Glomerular visceral epithelial cell (primary cell): ENCODE measurements around the gene DMRT1.

Experiments
- DNase-seq: peaks from one replicate; pipeline ENCODE4 v3.0.0-alpha.2; 2016; ENCODE audit errors: extremely low spot score

DMRT1 gene

DNA sequence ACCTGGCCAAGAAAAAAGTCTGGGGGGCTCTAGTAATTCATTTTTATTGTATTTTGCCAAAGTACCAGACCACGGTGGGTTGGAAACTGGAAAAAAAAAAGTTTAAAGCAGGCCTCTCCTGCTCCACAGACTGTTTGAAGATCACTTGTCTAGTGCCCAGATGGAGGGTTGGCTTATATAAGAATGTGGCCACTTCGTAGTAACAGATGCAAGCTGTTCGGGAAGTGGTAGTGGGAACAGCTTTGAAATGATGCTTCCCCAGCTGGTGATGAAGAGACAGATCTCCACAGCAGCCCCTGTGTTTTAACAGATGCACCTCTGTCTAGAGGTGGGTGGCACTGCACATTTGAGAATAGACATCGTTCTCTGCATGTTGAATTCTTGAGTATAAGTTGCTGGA, 80.7 kb downstream of the DMRT1 start:
- no peak for DNase-seq

DNA sequence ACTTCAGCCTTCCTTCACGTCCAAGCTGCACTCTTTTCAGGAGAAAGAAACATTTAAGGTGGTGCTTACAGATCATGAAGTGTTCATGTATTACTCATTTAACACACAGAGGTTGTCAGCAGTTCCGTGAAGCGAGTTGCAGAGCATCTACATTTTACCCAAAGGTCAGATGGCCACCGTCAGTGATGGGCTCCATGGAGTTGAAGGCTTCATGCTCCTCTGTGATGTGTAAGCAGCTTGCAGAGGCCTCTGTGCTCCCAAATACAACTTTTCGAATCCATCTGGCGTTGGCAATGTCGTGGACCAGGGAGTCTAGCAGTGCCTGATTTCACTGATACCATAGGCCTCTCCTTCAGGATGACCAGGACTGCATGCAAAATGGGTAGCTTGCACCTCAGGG, 81.2 kb downstream of the DMRT1 start:
- DNase-seq = no peak

DNA sequence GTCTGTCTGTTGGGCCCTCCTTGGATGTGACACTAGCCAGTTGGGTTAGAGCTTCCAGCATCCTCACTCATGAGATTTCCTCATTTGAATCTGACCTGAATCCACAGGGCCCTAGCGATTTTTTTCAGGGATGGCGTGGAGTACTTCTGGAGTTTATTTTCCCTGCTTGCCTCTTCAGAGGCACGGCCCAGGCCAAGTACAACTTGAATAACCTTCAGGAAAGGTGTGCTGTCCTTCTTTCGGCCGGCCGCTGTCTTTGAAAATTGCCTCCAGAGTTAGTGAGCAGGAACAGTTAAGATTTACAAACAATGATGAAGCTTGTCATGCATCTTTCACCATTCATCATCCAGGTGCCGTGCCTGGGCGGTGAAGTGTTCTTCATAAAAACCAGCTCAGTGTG, 85.5 kb downstream of the DMRT1 start:
- DNase-seq = no peak

DNA sequence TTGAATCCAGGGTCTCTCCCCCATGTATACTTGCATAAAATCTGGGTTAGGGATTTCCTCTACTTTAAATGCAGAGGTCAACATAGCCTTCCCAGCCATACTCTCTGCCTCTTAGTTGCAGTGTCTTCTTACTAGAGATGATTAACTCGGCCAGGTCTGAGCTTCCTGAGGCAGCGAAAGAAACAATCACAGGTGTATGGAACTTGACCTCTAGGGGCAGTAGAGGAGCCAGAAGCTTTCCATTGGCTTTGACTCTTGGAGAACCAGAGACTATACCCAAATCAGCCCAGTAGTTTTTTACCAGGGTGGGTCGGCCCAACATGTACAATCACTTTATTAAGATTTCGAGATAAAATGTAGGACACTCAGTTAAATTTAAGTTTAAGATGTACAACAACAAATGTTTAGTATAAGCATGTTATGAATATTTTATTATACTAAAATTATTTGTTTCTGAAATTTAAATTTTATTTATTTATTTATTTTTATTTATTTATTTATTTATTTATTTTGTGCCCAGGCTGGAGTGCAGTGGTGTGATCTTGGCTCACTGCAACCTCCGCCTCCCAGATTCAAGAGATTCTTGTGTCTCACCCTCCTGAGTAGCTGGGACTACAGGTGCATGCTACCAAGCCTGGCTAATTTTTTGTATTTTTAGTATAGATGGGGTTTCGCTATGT, 87.0 kb downstream of the DMRT1 start:
- peak; percentile 20 for DNase-seq

DNA sequence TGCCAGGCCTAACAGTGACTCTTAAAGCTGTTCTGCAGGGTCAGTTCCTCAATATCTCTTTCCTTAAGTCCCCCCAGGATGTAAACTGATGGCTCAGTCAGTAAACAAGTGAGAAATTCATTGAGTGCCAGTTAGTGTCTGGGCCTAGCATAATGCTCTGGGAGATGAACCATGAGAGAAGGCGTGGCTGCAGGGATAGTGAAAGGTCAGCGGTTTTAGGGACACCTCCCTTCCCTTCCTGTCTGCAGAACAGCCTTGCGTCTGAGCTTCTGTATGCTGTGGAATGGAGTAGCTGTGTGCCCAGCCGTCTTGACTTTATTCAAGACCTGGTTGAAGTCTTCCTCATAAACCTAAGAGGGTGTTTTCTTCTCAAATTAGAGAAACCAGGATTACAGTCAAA, 88.2 kb downstream of the DMRT1 start:
- no peak for DNase-seq

DNA sequence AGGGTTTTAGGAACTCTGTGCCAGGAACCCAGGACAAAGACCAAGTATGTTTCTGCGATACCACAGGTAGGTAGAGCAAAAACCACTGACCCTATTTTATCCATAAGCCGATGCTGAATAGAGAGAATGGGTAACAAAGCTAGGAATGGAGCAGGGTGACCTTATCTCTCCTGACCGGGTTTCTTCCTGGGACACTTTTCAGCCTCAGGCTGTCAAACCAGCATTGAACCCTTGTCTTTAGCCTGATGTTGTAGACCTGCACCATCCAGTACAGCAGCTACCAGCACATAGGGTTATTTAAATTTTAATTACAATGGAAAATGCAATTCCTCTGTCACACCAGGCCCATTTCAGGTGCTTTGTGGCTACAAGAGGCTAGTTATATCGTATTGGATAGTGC, 91.9 kb downstream of the DMRT1 start:
- no peak for DNase-seq

DNA sequence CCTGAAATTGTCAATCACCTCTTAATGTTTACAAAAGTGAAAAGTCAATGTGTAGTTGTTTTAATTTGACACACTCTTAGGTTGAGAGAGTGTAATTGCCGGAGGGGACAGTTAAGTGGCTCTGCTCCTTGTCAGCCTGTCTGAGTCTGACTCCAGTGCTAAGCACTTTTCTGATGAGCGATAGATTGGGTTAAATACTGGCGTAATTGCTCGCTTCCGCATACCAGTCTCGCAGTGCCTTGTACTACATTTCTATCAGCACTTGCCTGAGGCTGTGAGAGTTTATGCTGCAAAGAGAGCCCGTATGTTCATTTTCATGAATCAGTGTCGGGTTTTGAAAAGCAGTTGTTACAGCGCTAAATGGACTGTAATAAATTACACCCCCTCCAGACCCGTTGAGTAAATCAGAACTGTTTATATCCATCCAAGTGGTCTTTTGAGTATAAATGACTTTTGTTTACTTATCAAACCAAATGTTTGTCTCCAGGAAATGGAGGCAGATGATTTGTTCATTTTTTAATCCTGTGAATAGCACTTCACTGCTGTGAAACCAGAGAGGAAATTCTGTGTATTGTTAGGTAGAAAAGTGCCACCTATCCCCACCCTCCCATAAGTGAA, 94.0 kb downstream of the DMRT1 start:
- DNase-seq = no peak

DNA sequence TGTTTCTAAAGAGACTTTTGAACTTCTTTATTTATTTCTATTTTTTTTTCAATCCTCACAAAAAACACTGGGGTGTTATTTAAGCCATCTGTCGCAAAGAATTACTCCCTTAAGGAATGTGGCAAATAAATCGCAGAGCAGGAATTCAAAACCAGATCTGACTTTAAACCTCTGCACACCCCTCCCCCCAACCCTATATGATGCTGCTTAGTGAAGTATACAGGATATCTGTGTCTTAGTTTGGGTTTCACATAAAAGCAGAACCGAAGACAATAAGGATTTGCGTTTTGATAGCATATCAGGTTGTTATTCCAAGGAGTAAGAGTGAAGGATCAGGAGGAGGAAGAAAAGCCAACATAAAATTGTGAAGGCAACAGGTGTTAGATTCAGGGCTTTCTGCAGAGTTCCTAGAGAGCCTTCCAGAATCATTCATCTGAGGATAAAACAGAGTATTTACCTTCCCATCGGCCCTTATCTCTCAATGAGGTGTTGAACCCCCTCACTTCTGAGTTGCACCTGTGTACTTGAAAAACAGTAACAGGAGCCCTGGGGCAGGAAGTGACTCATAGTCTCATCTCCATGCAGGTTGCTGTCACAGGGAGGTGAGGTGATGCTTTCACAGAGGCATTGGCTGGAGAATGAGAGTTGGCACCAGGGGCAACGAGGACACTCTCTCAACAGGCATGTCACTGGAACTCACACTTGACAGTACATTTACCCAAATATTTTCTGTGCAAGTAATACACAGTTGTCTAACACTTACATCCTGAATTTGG, 101.5 kb downstream of the DMRT1 start:
- DNase-seq = no peak

DNA sequence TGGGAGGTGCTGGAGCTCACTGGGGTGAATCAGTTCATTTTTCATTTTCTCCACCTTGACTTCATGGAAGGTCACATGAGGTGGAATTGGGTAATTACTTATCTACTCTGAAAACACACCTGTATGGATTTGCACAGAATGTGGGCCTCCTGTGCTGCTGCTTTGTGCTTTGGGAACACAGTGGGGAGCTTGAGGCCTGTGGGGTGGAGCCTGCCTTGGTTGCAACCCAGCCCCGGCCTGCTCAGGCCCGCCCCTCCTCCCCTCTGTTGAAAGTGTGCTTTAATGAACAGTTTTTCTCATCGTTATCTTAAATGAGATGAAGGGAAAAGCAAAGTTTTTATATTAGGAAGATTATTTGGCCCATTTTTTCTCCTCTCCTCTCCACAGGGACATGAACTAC, 106.5 kb downstream of the DMRT1 start:
- no peak for DNase-seq

DNA sequence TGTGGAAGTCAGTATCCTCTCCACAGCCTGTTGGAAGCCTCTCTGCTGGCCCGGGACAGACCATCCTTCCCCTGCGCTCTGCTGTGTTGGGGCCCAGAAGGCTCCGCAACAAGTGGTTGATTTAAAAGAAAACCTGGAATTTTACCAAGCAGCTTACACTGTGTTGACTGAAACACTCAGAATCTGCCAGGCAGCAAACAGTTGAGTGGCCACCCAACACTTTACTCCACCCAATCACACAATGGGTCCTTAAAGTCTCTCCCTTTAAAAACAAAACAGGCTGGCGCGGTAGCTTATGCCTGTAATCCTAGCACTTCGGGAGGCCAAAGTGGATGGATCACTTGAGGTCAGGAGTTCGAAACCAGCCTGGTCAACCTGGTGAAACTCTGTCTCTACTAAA, 107.0 kb downstream of the DMRT1 start:
- no peak for DNase-seq

DNA sequence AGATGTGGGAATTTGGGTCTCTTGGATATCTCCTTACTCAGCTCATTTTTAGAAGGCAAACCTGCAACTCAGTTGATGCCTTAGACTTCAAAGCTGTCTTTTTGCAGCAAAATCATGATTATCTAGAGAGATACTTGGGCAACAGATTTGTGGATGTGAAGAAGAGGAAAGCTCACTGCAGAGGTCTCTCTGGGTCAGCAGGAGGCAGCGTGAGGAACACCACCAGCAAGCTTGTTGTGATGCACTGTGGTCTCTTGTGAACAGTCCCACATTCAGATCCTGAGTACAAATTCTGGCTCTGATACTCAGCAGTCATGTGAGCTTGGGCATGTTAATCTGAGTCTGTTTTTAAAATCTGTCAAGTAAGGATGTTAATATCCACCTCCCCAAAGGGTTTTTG, 108.6 kb downstream of the DMRT1 start:
- no peak for DNase-seq

DNA sequence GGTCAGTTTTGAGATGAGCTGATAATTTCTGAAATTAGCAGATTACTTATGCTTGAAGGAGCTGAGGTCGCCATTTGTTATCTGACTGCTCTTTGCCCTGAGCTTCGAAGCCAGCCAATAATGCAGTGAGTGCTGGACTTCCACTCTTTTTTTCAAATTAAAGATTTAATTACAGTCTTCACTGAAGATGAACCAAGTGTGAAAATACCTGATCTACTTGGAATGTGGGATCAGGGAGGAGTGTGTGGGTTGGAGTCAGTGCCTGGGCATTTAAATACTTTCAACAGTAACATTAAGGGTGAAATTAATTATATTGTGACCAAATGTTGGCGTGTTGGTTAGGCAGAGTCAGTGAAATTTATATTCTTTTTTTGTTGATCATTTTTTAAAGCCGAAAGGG, 111.0 kb downstream of the DMRT1 start:
- DNase-seq = no peak

DNA sequence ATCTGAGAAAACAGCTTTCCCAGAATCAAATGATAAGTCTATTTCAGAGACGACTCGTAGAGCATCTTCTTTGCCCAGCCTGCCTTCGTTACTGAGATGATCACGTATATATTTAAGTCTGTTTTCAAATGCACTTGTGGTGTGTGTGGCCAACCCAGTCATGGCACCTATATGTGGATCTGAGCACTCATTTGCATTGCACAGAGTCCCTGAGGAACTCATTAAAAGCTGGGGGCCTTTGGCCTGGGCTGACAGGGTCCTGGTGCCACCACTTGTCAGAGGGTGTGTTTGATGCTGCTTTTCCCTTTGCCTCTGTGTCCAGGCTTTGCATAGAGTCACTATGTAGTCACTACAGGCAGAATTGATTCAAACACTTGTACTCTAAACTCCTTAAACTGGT, 117.6 kb downstream of the DMRT1 start:
- no peak for DNase-seq

DNA sequence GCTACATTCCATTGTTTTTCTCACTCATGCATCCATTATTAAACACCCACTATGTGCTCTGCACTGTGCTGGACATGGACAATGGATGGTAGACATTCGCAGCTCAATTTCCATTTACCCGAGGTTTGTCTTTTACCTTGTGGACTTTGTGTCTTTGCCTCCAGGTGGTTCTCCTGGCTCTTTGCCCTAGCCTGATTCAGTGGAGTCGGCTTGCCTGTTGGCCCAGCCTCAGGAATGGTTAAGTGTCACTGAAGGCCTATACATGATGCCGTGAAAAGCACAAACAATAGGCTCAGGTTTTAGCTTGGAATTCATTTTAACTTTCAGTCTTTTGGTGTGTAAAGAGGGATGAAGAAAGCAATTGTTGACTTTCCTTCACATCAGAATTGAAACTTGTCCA, 118.4 kb downstream of the DMRT1 start:
- DNase-seq = no peak

DNA sequence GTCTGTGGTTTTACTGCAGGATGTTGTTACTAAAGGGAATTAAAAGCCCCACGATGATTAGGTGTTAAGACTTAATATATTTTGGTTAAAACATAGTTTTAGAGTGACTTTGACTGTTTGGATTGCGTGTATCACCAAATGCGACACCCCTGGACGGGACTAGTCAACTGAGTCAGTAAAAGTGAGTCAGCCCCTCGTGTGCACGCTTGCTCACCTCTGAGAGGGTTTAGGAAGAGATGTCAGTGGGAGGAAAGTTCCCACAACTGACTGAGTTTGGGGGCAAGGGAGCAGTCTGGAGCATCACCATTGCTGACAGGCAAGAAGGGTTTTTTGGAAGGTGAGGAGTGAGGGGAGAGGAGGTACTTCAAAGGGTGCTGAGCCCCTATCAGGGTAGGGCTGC, 120.5 kb downstream of the DMRT1 start:
- DNase-seq = no peak

DNA sequence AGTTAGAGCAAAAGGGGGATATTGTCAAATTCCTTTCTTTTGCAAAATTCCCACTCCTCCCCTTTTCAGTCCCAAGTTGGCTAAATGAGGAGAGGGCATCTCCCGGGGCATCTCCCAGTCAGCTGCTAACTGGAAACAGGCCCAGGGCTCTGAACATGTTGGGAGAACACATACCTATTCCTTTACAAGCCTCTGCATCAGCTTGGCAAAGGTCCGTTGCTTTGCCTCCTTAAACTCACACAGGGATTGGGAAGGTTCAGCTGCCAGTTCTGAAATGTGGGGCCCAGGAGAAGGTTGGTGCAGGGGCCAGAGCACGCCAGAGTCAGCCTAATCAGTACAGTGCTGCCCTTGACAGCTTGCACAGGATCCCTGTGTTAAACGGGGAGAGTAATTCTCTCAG, 124.0 kb downstream of the DMRT1 start:
- DNase-seq = no peak

DNA sequence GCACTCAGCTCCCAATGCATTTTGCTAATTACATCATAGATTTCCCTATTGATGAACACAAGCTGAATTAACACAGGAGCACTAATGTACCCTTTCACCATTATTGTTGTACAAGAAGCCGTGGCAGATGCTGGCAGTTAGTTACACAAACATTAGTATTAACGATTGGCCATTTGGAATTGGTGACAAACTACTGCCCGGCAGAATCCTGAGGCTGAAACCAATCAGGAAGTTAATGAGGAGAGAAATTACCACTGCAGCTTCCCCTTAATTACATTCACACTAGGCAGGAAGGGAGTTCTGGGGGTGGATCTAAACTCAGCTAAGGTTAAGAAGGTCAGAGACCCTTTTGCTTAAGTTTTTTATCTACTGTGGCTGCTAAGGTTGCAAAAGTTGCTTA, 125.4 kb downstream of the DMRT1 start:
- no peak for DNase-seq

DNA sequence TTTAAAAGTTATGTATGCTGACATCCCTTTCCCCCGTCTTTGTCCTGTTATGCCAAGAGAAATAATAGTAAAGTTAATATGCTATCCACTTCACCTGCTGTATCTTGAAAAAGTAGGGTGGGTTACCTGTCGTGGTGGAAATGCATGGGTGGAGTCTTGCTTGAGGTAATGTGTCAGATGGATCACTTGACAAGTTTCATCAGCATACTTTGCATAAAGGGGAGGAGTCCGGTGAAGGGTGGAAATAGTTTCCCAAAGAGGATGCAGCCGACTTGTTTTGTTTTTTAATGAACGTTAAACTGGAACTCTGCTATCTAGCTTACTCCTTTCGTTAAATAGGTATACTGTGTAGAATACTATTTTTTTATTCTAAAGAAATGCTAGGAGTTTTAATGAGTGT, 125.9 kb downstream of the DMRT1 start:
- no peak for DNase-seq

DNA sequence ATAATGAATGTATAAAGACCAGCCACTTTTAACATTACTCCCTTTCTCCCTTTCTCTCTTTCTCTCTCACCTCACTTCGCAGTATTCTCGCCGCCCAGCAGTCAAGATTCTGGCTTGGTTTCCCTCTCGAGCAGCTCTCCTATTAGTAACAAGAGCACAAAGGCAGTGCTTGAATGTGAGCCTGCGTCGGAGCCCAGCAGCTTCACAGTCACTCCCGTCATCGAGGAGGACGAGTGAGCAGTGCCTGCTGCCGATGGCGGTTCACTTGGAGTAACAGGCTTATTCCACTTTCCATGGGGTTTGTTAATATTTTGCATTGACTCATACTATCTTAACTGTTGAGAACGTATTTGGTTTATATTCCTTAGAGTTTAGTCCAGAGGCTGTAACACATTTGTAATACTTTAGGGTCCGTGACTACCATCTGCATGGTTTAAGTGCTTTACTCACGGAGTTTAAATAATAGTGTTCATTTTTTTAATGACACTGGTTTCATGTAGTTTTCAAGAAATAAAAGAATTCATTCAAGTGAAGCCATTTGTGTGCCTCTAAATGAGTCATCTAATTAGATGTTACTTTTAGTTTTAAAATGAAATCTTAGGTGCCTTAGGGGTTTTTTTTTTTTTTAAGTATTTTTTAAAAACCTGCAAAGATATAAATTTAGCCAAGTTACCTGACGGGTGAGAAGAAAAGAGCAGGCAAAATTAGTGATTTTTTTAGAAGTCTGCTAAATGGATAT, 126.6 kb downstream of the DMRT1 start:
- DNase-seq = no peak

DNA sequence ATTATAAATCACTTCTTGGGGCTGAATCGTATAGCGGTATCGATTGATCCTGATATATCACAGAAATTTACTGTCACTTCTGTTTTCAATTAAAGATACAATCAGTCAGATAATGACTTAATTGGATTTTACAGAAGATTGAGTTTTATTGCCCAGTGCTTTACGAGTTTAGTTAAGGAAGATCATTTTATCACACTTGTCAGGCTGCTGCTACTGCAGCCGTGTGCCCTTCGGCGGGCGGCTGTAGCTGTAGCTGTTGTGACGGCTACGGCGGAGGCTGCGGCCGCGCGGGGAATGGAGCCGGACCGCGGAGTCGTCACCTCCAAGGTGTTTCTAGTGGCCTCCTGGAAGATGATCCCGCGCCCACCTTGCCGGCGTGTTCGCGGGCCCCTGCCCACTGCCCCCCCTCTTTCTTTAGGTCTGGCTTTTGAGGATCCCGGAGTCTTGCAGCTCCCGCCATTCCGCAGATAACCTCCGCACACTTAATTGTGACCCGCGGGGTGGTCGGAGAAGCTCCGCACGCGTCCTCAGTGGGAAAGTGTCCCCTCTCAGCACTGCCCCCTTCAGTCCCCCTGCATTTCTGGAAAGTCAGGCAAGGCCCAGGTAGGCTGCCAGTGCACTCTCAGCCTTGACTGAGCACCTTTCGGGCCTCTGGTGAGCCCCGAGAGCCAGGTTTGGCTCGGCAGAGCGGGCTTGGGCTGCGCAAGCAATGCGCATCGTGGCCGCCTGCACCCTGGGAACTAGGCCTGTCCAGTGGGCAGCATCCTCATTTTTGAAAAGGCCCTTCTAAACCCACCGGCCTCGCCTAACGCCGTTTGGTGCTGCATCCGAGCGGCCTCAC, 128.0 kb downstream of the DMRT1 start:
- DNase-seq = no peak

DNA sequence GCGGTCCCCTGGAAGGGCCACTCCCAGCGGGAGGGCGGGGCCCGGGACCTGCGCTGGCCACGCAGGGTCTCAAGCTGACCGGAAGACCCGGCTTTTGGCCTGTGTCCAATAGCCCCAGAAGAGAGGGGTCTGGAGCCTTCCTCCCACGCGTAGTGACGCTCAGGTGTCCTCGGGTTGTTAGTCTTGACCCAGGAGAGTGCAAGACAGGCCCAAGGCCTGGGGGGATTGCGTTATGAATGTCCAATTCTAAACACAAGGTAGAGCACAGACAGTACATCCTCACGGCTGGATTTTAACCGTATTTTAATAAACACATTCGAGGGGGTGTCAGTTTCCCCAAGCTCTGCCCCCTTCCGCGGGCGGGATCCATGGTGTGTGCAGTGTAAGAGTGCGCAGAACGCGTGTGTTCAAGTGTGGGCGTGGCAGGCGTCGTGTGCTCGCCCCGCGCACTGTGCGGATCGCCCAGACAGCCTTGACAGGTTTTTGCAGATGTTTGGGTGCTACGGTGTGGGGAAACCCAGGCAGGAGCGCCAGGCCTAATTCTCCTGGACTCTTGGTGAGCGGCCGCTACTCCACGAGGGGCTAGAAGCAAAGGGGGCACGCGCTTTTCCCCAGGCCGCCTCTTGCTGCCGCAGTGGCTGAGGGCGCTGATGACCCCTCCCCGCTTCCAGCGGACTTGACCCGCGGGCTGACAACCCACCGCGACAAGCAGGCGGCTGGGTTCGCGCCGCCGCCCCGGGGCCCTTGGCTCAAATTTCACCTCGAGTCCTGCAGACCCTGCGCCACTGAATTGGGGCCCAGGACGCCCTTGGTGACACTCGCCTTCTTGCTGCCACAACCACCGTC, 128.9 kb downstream of the DMRT1 start:
- no peak for DNase-seq
